NCI-H146 (cell line): ENCODE results near the gene ADARB1.

Source experiments
- DNase-seq: peaks from one replicate; lab custom pipeline; 2025; lab: John Stamatoyannopoulos, UW

Gene ADARB1

DNA sequence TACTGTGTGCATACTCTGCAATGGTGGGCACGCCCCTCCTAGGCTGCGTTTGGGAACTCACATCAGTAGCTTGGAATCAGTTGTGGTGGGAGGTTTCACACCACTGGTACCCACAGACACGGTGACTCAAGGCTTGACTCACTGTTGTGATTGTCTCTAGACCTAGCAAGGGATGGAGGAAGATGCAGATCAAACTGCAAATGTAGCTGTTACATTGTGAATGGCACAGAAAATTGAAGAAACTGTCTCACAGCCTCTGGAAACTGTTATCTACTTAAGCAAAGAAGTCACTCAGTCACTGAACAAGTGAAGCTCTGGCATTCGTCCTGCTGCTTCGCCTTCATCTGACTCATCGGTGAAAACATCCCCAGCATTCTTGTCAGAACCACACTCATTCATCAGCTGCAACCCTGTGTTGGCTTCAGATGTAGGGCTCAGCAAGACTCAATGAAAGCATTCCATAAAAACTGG is 153.8 kb downstream of the ADARB1 start:
- no peak for DNase-seq

- no peak for DNase-seq
These were observed 154.4 kb downstream of the ADARB1 start for GRCh38 chr21:45228656-45229240.

DNA sequence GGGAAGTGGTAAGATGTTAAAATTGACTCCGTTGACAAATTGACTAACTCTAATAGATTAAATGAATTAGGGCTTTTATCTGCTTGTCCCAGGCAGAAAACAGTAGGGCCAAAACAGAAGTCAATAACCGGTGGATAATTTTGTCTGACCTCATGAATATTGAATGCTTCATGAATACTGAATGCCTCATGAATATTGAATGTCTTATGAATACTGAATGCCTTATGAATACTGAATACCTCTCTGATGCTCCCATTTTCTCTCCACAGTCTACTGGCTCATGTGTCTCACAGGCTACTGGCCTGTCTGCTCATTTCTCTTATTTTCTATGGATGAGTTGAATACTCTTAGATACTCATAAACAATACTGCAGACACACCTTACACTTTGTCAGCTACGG is 157.3 kb downstream of the ADARB1 start:
- no peak for DNase-seq

- no peak for DNase-seq
These were observed 159.7 kb downstream of the ADARB1 start for GRCh38 chr21:45234127-45234526.

DNA sequence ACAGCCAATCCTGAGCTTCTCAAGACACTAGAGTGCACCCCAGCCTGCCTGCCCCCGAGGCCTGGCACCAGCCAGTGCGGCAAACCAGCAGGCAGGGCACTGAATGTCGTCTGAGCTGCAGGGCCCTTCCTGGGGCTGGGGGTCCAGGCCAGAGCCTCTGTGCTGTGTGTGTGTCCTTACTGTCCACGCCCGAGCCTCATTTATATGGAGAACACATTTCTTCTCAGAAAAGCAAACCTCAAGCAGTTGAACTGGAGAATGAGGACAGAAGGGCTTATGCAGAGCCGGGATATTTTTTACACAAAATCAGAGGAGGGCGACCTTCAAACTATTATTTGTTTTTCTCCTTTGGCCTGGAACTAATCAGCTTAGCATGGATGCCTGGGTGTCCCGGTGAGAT is 160.6 kb downstream of the ADARB1 start:
- DNase-seq: no peak

GRCh38 chr21:45235488-45235887 is 161.1 kb downstream of the ADARB1 start:
- DNase-seq: no peak

DNA sequence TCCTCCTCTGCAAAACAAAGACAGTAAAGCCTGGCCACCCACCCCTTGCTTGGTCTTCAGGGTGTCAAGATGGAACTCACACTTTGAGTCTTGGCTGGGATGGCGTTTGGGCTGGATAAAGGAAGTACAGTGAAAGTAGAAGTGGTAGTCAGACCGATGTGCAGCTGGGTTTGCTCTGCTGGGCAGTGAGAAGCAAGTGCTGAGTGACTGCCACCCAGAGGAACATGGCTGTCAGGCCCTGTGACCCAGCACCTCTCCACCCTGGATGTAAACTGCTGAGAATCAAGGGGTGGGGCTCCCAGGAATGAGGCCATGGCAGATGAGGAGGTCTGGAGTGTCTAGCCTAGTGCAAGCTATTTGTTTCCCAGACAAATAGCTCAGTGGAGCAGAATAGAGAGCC is 162.1 kb downstream of the ADARB1 start:
- DNase-seq: no peak

DNA sequence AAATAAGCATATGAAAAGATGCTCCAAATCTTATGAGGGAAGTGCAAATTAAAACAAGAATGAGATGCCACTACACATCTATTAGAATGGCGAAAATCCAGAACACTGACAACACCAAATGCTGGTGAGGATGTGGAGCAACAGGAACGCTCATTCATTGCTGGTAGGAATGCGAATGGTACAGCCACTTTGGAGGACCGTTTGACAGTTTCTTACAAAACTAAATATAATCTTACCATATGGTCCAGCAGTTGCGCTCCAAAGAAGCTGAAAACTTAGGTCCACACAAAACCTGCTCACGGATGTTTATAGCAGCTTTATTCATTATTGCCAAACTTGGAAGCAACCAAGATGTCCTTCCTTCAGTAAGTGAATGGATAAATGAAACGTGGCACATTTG is 163.0 kb downstream of the ADARB1 start:
- DNase-seq: no peak

DNA sequence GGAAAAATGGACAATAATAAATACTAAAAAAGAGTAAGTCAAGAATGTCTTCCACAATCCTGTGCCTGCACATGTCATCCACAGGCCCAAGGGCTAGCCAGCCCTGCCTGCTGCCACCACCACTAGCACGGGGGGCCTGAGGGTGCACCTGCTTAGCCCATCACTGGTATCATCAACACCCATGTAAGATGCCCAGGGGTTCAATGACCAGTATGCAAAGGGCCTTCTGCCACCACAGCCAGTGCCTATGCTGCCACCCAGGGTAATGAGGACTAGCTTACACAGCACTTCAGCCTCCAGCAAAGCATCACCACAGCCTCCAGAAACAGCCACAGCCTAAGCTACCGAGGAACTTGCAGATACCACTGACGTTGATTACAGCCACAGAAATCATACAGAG is 167.0 kb downstream of the ADARB1 start:
- DNase-seq: no peak

DNA sequence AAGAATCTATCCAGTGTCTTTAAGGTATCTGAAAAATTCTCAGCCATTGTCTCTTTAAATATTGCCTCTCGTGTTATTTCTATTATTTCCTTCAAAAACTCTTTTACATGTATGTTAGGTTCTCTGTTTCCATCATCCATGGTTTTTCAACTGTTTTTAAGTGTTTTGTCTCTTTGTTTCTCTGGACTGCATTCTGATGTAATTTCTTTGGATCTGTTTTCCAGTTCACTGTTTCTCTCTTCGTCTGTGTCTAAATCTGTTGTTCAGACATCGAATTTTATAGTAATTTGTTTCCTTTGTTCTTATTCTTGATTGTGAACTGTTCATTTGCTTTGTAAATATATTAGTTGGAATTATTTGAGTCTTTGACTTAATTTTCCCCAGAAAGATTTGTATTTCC is 169.2 kb downstream of the ADARB1 start:
- DNase-seq: no peak

DNA sequence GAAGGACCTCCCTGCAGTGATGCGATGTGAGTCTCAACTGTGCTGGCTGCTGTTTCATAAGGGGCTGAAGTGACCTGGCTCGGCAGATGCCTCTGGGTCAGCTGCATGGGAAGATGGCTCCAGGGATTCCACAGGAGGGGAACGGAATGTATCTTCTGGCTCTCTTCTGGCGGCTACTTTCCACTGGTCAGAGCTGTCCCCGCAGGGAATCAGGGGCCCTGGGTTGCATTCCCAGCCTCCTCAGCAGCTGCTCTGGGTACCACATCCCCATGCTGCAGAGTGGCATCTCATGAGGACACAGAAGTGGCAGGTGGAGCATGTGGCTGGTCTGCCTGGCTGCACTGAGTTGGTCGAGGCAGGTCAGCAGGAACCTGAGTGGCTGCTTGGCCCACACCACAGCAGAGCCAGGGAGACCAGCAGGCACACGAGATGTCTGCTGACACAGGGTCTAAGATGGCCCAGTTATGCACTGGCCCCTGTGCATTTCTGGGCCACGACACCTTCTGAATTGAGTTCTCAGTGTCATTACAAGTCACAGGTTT is 170.5 kb downstream of the ADARB1 start:
- DNase-seq: no peak

GRCh38 chr21:45246386-45247320 is 172.3 kb downstream of the ADARB1 start:
- no peak for DNase-seq

DNA sequence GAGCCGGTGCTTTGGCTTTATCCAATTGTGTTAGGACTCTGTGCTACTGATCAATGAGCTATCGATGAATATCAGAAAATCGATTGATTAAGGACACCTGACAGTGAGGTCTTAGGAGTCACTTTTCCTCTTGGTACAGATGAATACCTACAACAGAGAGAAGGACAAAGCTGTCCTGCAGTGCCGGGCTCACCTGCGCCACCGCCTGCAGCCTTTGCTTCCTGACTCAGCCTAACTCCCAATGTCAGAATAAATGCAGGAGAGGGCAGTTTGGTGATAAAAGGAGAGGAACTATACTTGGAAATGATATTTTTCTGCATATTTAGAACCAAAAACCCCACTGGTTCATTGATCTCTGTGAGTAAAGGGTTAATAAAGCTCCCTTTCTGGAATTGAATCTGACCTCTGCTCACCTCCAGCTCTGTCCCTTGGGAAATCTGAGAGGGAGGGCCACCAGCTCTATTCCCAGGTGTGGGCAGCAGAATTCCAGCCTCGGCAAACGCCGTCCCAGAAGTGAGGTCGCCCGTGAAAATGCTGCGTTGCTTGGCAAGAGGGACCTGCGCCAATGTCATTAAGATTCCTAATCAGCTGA is 174.0 kb downstream of the ADARB1 start:
- DNase-seq: no peak

GRCh38 chr21:45248893-45249381 is 174.6 kb downstream of the ADARB1 start:
- no peak for DNase-seq

- DNase-seq: no peak
These were observed 175.2 kb downstream of the ADARB1 start for GRCh38 chr21:45249626-45250025.

- no peak for DNase-seq
These were observed 175.9 kb downstream of the ADARB1 start for GRCh38 chr21:45250272-45250671.

GRCh38 chr21:45250914-45251634 is 176.7 kb downstream of the ADARB1 start:
- no peak for DNase-seq

DNA sequence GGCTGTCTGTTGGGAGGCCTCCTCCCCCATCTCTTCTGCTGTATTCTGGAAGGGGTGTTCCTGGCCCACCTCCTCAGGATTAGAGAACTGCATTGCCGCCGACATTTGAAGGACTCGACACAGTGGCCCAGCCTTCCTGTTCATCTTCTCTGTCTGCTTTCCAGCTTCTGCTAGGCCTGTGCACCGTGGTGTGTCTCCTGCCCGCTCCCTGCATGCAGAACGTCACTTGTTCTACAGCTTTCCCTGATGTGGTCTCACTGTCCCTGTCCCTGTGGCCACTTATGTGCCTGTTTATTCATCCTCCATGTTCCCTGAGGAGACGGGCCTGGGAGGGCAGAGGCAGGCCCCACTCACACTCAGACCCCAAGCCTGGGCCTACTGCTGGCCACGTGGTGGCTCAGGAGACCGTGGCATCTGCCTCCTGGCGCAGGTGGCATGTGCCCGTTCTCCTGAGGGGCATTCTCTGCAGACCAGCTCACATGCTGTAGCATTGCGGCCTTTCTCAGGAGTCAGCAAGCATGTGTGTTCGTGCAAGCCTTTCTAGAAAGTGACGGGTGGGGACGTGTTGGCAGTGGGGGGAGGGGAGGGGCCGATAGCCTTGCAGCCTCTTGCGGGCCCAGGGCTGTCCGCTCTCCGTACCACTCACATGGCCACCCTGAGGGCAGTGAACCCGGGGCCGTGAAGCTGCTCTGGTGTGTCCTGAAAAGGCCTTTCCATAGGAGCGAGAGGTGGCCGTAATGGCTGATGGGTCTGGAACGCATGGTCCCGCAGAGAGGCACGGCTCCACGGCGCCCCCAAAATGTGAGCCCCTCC is 177.5 kb downstream of the ADARB1 start:
- no peak for DNase-seq

- DNase-seq: no peak
These were observed 178.1 kb downstream of the ADARB1 start for GRCh38 chr21:45252448-45252925.

GRCh38 chr21:45253180-45253579 is 178.8 kb downstream of the ADARB1 start:
- DNase-seq: no peak
